Fibroblast of the aortic adventitia (primary cell): ENCODE results near the gene SPI1. TPM values are rescaled to one million over a fixed set of nuclear protein-coding genes. Genes with fewer than 3 reads are reported as not detected.

Source experiments
- DNase-seq: peaks from one replicate; pipeline ENCODE4 v3.0.0-alpha.2; 2010; ENCODE audit warnings: low read depth
- H3K4me3 ChIP-seq: 2 replicates; pipeline ENCODE4 v1.5.1; 2011; ENCODE audit warnings: low read depth, mild to moderate bottlenecking, control low read depth, low read length, moderate library complexity
- CTCF ChIP-seq: IDR thresholded peaks from 2 replicates; pipeline ENCODE4 v1.5.1; 2011; ENCODE audit warnings: mild to moderate bottlenecking, low read length, control low read depth, inconsistent platforms; ENCODE audit not compliant: insufficient read depth
- total RNA-seq: library from RNA; depleted of rRNA; stranded (reverse); fragments of >200 nt; gene quantifications from 2 replicates; pipeline ENCODE4 v1.2.3, GENCODE V29; 2012; ENCODE audit warnings: low replicate concordance

SPI1 gene
- total RNA-seq, 1 donor, result not detected

- DNase-seq, result no peak
- no peak for TF ChIP-seq CTCF
- H3K4me3 ChIP-seq, result no peak overlapping the region
These were observed 44.4 kb downstream of the SPI1 start for GRCh38 chr11:47333886-47334443.

- DNase-seq, result no peak
- TF ChIP-seq CTCF, result no peak
These were observed 44.9 kb downstream of the SPI1 start for GRCh38 chr11:47333526-47333845.

GRCh38 chr11:47332791-47333525 is 45.4 kb downstream of the SPI1 start:
- no peak for TF ChIP-seq CTCF
- H3K4me3 ChIP-seq, result no peak overlapping the region
- no peak for DNase-seq

More at GRCh38 chr11:47333526-47333845, 44.9 kb downstream of the SPI1 start:
- no peak overlapping the region for H3K4me3 ChIP-seq

GRCh38 chr11:47332303-47332711 is 46.0 kb downstream of the SPI1 start:
- no peak for DNase-seq
- no peak for TF ChIP-seq CTCF
- no peak overlapping the region for H3K4me3 ChIP-seq

- no peak overlapping the region for H3K4me3 ChIP-seq
- no peak for DNase-seq
- TF ChIP-seq CTCF, result no peak
These were observed 46.7 kb downstream of the SPI1 start for GRCh38 chr11:47331454-47332302.

- no peak for TF ChIP-seq CTCF
- no peak overlapping the region for H3K4me3 ChIP-seq
- no peak for DNase-seq
These were observed 48.1 kb downstream of the SPI1 start for GRCh38 chr11:47329987-47330931.
